ENCODE data around the gene NEGR1.

The NEGR1 gene

DNA sequence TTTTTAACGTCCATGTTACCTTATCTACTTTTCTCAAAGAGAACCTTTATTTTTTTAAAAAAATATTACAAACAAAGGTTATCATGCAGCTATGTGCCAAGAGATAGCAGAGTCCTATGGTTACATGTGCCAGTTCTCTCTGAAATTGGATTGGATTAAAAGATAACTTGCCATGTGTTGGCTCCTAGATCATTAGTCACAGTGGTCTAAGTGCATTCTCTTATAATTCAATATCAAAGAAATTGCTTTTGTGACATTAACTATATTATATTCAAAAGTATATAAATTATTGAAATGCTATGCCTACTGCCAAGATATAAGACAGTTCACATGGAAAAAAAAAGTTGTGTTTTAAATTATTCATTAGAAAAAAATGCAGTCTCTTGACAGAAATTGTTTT is 494.2 kb downstream of the NEGR1 start:
- Mint-ChIP-seq H3K27ac (no peak overlapping the region), H3K27me3 (no peaks in the 10 kb centered on the region), H3K4me3 (no peak overlapping the region), H3K4me1 (no peaks in the 10 kb centered on the region), H3K36me3 (no peaks in the 10 kb centered on the region), H3K9me3 (no peaks in the 10 kb centered on the region)

GRCh38 chr1:71787699-71788098 is 494.6 kb downstream of the NEGR1 start:
- Mint-ChIP-seq H3K4me3 (no peak overlapping the region), H3K27me3 (no peaks in the 10 kb centered on the region), H3K9me3 (no peaks in the 10 kb centered on the region), H3K27ac (no peak overlapping the region), H3K36me3 (no peaks in the 10 kb centered on the region), H3K4me1 (no peaks in the 10 kb centered on the region)

DNA sequence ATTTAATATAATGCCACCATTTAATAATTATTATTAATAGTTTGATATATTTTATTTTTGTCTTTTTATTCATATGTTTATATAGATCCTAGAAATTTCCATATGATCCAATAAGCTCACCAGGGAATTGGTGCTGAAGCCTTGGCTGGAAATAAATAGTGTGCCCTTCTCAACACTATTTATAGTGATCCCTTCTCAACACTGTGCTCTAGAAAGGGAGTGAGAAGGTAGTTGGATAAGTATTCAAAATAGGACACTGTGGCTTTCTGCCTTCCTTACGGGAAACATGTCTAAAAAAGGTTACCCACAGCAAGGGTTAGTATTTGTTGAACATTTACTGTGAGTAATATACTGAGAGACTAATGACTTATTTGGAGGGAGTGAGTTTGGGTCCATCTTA is 496.1 kb downstream of the NEGR1 start:
- Mint-ChIP-seq H3K4me3 (no peak overlapping the region), H3K27me3 (no peaks in the 10 kb centered on the region), H3K27ac (no peak overlapping the region), H3K36me3 (no peaks in the 10 kb centered on the region), H3K4me1 (no peaks in the 10 kb centered on the region), H3K9me3 (no peaks in the 10 kb centered on the region)

GRCh38 chr1:71785450-71785849 is 496.9 kb downstream of the NEGR1 start:
- Mint-ChIP-seq H3K9me3 (no peaks in the 10 kb centered on the region), H3K27me3 (no peaks in the 10 kb centered on the region), H3K4me1 (no peaks in the 10 kb centered on the region), H3K4me3 (no peak overlapping the region), H3K36me3 (no peaks in the 10 kb centered on the region), H3K27ac (no peak overlapping the region)

DNA sequence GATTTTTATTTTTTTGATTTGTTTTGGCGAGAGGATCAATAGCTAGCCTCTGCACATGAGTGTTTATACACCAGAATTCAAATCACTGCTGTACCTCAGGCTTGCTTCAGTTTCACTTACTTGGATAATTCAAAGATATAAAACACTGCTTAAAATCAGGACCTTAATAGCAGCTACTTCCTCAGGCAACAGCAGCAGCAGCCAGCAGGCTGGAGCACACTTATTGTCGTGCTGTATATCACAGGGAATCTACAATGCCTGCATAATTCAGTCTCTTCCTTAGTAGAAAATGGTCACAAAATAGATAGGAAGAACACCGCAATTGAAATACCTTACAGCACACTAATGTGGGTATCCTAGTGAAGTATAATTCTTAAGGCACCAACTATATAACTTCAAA is 497.3 kb downstream of the NEGR1 start:
- no peak overlapping the region for H3K27ac Mint-ChIP-seq
- H3K9me3 Mint-ChIP-seq: no peaks in the 10 kb centered on the region
- H3K36me3 Mint-ChIP-seq: no peaks in the 10 kb centered on the region
- H3K4me1 Mint-ChIP-seq: no peaks in the 10 kb centered on the region
- no peaks in the 10 kb centered on the region for H3K27me3 Mint-ChIP-seq
- H3K4me3 Mint-ChIP-seq: no peak overlapping the region

DNA sequence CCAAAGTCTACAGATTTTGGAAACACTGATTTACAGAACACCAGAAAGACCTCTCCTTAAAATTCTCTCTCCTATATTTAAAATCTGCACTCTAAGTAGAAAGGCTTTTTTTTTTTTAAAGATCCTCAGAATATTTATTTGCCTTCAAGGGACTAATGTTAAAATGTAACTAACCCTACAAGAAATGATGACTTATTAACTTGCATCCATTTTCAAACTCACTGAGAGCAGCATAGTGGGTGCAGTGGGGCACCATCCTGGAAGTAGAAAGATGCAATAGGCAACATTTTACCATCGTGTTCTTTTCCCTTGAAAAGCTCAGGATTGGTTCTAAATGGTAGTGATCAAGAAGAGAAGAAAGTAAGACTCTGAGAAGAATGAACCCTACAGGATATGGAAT is 498.1 kb downstream of the NEGR1 start:
- no peaks in the 10 kb centered on the region for H3K36me3 Mint-ChIP-seq
- H3K9me3 Mint-ChIP-seq: no peaks in the 10 kb centered on the region
- no peak overlapping the region for H3K27ac Mint-ChIP-seq
- H3K4me1 Mint-ChIP-seq: no peaks in the 10 kb centered on the region
- H3K4me3 Mint-ChIP-seq: no peak overlapping the region
- no peaks in the 10 kb centered on the region for H3K27me3 Mint-ChIP-seq

GRCh38 chr1:71783071-71783470 is 499.3 kb downstream of the NEGR1 start:
- no peaks in the 10 kb centered on the region for H3K9me3 Mint-ChIP-seq
- H3K4me3 Mint-ChIP-seq: no peak overlapping the region
- H3K4me1 Mint-ChIP-seq: no peaks in the 10 kb centered on the region
- H3K27me3 Mint-ChIP-seq: no peaks in the 10 kb centered on the region
- no peaks in the 10 kb centered on the region for H3K36me3 Mint-ChIP-seq
- H3K27ac Mint-ChIP-seq: no peak overlapping the region

- Mint-ChIP-seq H3K4me1 (no peaks in the 10 kb centered on the region), H3K4me3 (no peak overlapping the region), H3K36me3 (no peaks in the 10 kb centered on the region), H3K9me3 (no peaks in the 10 kb centered on the region), H3K27ac (no peak overlapping the region), H3K27me3 (no peaks in the 10 kb centered on the region)
Observed at GRCh38 chr1:71781450-71781849, 500.9 kb downstream of the NEGR1 start.

GRCh38 chr1:71780681-71781080 is 501.7 kb downstream of the NEGR1 start:
- no peak overlapping the region for H3K4me3 Mint-ChIP-seq
- no peak overlapping the region for H3K27ac Mint-ChIP-seq
- H3K9me3 Mint-ChIP-seq: no peaks in the 10 kb centered on the region
- H3K27me3 Mint-ChIP-seq: no peaks in the 10 kb centered on the region
- H3K36me3 Mint-ChIP-seq: no peaks in the 10 kb centered on the region
- no peaks in the 10 kb centered on the region for H3K4me1 Mint-ChIP-seq

DNA sequence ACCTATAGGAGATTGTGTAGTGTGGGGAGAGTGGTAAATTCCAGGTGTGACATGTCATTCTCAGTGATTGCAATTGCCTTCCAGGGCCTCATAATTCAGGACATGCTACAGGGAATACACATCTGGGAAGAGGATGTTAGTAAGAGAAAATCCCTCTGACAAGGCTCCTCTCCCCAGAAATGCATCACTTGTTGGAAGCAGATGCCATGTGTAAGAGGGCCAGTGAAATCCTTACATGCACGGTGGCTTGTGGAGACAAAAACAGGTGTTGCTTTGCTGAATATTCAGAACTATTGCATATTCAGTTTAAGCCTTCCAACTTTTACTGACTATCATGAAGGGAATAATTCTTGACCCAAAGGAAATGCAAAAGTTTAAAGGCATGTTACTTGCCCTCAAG is 503.4 kb downstream of the NEGR1 start:
- Mint-ChIP-seq H3K4me3 (no peak overlapping the region), H3K9me3 (no peaks in the 10 kb centered on the region)

GRCh38 chr1:71777094-71777493 is 505.2 kb downstream of the NEGR1 start:
- H3K27me3 Mint-ChIP-seq: no peaks in the 10 kb centered on the region

More for the DNA sequence above, 503.4 kb downstream of the NEGR1 start:
- Mint-ChIP-seq H3K4me1 (no peaks in the 10 kb centered on the region), H3K27ac (no peak overlapping the region), H3K36me3 (no peaks in the 10 kb centered on the region), H3K27me3 (no peaks in the 10 kb centered on the region)

GRCh38 chr1:71774705-71775104 is 507.6 kb downstream of the NEGR1 start:
- Mint-ChIP-seq H3K36me3 (no peaks in the 10 kb centered on the region), H3K4me1 (no peaks in the 10 kb centered on the region)

More at GRCh38 chr1:71777094-71777493, 505.2 kb downstream of the NEGR1 start:
- H3K9me3 Mint-ChIP-seq: no peaks in the 10 kb centered on the region
- H3K27ac Mint-ChIP-seq: no peak overlapping the region
- no peaks in the 10 kb centered on the region for H3K4me1 Mint-ChIP-seq
- H3K4me3 Mint-ChIP-seq: no peak overlapping the region
- no peaks in the 10 kb centered on the region for H3K36me3 Mint-ChIP-seq

DNA sequence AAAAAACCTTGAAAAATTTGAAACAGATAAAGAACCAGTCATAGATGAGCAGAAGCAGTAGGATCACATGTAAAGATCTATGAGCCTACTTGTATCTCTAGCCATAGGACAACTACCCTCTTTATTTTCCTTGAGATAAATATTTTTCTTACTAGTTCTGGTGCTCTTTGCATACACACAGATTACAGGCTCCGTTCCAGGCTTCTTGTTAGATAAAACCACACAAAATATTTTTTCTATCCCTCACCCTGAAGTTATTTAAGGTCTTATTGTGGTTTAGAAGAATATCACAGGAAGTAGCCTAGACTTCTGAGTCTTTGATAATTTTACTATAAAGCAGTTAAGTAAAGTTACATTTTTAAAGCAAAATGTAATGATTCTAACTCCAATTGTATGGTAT is 512.2 kb downstream of the NEGR1 start:
- H3K27me3 Mint-ChIP-seq: no peaks in the 10 kb centered on the region

More at GRCh38 chr1:71774705-71775104, 507.6 kb downstream of the NEGR1 start:
- H3K9me3 Mint-ChIP-seq: peaks cover 3% of the 10 kb centered on the region
- H3K4me3 Mint-ChIP-seq: no peak overlapping the region
- H3K27me3 Mint-ChIP-seq: no peaks in the 10 kb centered on the region
- H3K27ac Mint-ChIP-seq: no peak overlapping the region

GRCh38 chr1:71766748-71767147 is 515.6 kb downstream of the NEGR1 start:
- Mint-ChIP-seq H3K36me3 (no peaks in the 10 kb centered on the region), H3K27me3 (no peaks in the 10 kb centered on the region), H3K4me3 (no peak overlapping the region), H3K27ac (no peak overlapping the region), H3K4me1 (no peaks in the 10 kb centered on the region), H3K9me3 (peaks cover 5% of the 10 kb centered on the region)

More for the DNA sequence above, 512.2 kb downstream of the NEGR1 start:
- Mint-ChIP-seq H3K9me3 (peaks cover 5% of the 10 kb centered on the region), H3K27ac (no peak overlapping the region), H3K36me3 (no peaks in the 10 kb centered on the region), H3K4me3 (no peak overlapping the region), H3K4me1 (no peaks in the 10 kb centered on the region)

DNA sequence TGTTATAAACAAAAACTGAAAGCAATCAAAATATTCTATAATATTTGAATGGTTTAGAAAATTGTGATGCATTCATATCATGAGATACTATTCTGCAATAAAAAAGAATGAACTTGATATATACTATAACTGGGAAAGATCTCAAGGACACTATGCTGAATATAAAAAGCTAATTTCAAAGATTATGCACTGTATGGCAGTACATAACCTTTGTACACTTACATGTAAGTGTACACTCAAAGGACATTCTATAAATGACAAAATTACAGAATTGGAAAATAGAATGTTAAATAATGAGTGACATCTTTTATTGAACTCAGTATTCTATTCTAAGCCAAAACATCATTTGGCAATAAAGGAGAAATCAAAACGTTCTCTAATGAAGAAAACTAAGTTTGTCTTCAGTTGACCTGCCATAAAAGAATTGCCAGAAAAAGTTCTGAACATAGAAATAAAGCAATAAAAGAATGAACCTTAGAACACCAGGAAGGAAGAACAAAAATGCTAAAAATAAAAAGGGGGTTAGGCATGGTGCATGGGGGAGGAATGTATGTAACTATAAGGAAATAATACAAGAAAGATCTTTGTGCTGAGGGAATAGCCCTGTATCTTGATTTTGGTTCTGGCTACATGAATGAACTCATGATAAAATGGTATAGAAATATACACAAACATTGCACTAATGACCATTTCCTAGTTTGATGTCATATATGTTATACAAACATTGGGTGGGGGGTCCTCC is 519.7 kb downstream of the NEGR1 start:
- H3K27me3 Mint-ChIP-seq: no peaks in the 10 kb centered on the region
- no peaks in the 10 kb centered on the region for H3K36me3 Mint-ChIP-seq
- H3K4me3 Mint-ChIP-seq: no peak overlapping the region
- no peaks in the 10 kb centered on the region for H3K9me3 Mint-ChIP-seq
- no peaks in the 10 kb centered on the region for H3K4me1 Mint-ChIP-seq
- no peak overlapping the region for H3K27ac Mint-ChIP-seq

DNA sequence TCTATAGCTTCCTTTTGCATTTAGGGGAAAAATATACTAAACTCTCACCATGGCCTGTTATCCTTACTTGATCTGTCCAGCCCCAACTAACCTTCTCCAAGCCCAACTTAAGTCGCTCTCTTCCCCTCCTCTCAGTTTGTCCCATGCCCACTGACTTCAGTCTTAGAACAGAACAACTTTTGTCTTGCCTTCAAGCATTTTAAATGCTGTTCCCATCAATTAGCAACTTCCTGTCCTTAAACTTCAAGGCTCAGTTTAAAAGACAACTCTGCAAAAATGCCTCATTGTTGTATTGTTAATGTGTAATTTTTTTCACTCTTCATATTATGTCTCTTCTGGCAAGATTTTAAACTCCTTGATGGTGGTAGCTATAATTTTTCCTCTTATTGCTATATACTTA is 526.9 kb downstream of the NEGR1 start:
- H3K27me3 Mint-ChIP-seq: no peaks in the 10 kb centered on the region
- no peaks in the 10 kb centered on the region for H3K4me1 Mint-ChIP-seq
- H3K4me3 Mint-ChIP-seq: no peak overlapping the region
- no peak overlapping the region for H3K27ac Mint-ChIP-seq
- H3K9me3 Mint-ChIP-seq: peaks cover 9% of the 10 kb centered on the region
- H3K36me3 Mint-ChIP-seq: no peaks in the 10 kb centered on the region

DNA sequence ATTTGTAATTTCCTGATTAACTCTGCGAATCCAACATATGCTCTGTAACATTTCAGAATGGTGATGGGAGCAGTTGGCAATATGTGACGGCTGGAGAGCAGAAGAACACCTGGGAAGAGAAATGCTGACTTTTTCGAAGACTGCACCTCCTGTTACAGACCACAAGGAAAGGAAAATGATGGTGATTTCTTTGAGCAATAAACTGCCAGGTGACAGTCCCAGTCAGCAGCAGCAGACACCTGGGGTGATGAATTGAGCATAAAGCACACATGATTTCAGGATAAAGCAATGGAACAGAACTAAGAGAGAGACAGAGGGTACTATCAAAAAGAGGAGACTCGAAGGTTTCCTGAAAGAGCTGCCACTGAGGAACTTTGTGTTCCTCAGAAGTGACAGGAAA is 528.6 kb downstream of the NEGR1 start:
- Mint-ChIP-seq H3K4me3 (no peak overlapping the region), H3K36me3 (no peaks in the 10 kb centered on the region), H3K9me3 (peaks cover 9% of the 10 kb centered on the region), H3K27me3 (no peaks in the 10 kb centered on the region), H3K27ac (no peak overlapping the region), H3K4me1 (no peaks in the 10 kb centered on the region)
